Activated T-helper 2 cell treated with anti-CD3 and anti-CD28 coated beads, Interferon-gamma antibody, Interleukin-2, Interleukin-4, amounts not matched to agents 10 μg/mL and 5 μg/mL and 100 μg/mL, durations not matched to agents 14 hours and 24 hours and 36 hours (primary cell): ENCODE results near the gene MAEA. TPM values are rescaled to one million over a fixed set of nuclear protein-coding genes. Genes with fewer than 3 reads are reported as not detected.

Experiments
- DNase-seq: peaks from one replicate; pipeline ENCODE4 v3.0.0; 2021; ENCODE audit warnings: low spot score
- H3K27ac Mint-ChIP-seq: one replicate; pipeline ENCODE4 v1.8.0; 2021; ENCODE audit warnings: mixed read lengths
- H3K27me3 Mint-ChIP-seq: one replicate; pipeline ENCODE4 v1.8.0; 2021; ENCODE audit warnings: low read depth, mixed read lengths
- H3K36me3 Mint-ChIP-seq: one replicate; pipeline ENCODE4 v1.8.0; 2021; ENCODE audit warnings: low read depth, mixed read lengths
- H3K4me1 Mint-ChIP-seq: one replicate; pipeline ENCODE4 v1.8.0; 2021; ENCODE audit warnings: low read depth, mixed read lengths
- H3K4me3 Mint-ChIP-seq: one replicate; pipeline ENCODE4 v1.8.0; 2021; ENCODE audit warnings: low read depth, mild to moderate bottlenecking, moderate library complexity, mixed read lengths
- H3K9me3 Mint-ChIP-seq: one replicate; pipeline ENCODE4 v1.8.0; 2021; ENCODE audit warnings: mixed read lengths
- intact Hi-C: fragments of 100-400 bp; cut with micrococcal nuclease; formaldehyde crosslinking; loops from one replicate; pipeline ENCODE4 v1.15.1; 2023
- total RNA-seq: library from RNA; stranded (reverse); gene quantifications from 2 replicates; pipeline ENCODE4 v1.2.3, GENCODE V29; 2022

MAEA gene
- total RNA-seq, 1 donor from 2014 or later: 59.2 TPM

DNA sequence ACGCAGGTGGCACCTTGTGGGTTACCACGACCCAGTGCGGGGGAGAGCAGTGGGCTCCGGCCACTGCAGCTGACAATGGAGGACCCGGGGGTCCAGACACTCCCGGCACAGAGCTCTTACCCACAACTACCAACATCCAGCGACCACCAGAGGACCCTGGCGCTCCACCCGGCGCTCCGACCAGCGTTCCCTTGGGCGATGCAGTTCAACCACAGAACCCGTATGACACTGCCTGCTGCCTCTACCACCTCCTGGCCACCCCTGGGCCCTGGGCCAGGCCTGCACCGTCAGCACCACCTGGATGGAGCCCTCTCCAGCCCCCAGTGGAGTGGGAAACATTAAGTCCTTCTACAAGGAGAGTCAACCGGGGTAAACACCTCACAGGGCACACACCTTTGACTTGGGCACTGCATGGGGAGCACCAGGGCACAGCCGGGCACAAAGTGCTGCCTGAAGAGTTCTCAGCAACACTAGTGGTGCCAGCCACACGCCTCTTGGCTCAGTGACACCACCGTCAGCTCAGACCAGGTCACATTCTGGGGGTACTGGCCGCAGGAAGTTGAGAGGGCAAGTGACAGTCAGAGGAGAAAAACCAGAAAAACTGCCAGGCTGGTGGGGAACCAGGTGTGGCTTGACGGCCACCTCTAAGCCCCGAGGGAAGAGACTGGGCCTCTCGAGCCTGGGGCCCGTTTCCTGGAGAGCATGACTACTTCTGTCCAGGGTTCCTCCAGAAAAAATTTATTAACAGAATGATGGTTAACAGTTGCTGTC is 43.4 kb upstream of the MAEA start:
- intact Hi-C loops: loop anchor here (5.0 kb wide), 2 partner anchors 41 to 436 kb away; partner anchors contain the start of genes FAM53A and MAEA
- peak overlapping the region; percentile 89 for H3K27ac Mint-ChIP-seq

DNA sequence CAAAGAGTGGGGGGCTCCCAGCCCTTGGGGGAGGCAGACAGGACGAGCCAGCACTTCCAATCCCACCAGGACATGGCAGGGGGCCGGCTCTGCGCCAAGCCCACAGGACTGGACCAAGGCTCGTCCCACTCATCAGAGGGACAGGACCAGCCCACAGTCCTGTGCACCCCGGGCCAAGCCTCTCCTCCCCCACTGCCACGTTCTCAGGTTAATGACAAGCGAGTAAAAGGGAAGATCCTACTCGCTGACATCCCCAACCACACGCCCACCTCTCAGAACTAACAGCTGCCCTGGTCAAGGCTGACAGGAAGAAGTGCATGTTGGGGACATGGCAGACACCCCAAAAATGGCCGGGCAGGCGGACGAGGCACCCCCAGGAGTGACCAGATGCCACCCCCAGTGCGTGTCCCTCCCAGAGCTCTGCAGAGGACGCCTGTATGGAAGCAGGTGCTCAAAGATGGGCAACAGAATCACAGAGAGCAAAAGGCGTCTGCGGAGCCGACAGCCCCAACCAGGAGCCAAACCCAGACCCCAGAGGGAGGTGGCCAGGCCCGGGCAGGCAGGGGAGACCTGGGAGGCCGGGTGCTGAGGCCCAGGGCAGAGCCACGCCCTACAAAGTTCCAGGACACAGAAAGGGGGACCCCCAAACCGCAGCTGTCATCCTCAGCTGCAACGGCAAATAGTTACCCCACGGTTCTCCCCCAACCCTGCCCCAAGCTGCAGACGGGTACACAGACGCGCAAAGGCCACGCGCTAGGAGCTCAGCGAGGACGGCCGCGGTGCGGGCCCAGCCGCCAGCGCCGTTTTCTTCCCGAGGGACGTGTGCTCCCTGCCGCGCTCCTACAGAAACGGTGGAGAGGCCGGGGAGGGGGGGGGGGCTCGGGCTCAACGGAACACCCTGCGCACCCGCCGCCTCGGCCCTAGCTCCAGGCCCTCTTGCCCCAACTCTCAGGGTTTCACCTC is 42.5 kb upstream of the MAEA start:
- peak overlapping the region; percentile 91 for H3K4me3 Mint-ChIP-seq
- H3K27ac Mint-ChIP-seq: peak overlapping the region; percentile 89
- H3K9me3 Mint-ChIP-seq: peaks cover 16% of the 10 kb centered on the region
- H3K36me3 Mint-ChIP-seq: peaks cover 43% of the 10 kb centered on the region
- DNase-seq: no peak
- peaks cover 26% of the 10 kb centered on the region for H3K4me1 Mint-ChIP-seq
- intact Hi-C loops: loop anchor here (1.0 to 5.0 kb wide), 3 partner anchors 40 to 435 kb away; partner anchors contain the start of genes FAM53A and MAEA
- no peaks in the 10 kb centered on the region for H3K27me3 Mint-ChIP-seq

More for the DNA sequence above, 43.4 kb upstream of the MAEA start:
- no peak for DNase-seq
- Mint-ChIP-seq H3K36me3 (peaks cover 35% of the 10 kb centered on the region), H3K4me1 (peaks cover 26% of the 10 kb centered on the region), H3K4me3 (peak overlapping the region; percentile 91), H3K9me3 (peaks cover 10% of the 10 kb centered on the region), H3K27me3 (no peaks in the 10 kb centered on the region)

DNA sequence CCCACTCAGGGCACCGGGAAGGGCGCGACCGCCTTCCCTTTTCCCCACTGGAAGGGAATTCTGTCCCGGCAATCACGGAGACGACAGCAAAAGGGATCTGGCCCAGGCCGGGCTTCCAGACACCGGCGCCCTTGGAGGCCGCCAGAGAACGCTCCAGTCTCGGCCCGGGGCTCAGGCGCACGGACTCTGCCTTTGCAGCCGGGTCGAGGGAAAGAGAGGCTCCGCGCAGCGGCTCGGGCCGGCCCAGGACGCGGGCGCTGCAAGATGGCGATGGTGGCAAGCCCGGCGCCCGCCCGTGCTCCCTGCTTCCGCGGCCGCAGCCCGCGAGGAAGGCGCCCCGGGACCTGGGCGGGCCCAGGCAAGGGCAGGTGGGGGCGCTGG is 41.8 kb upstream of the MAEA start:
- Mint-ChIP-seq H3K4me3 (peak overlapping the region; percentile 91), H3K4me1 (peaks cover 23% of the 10 kb centered on the region)
- intact Hi-C loops: loop anchor here (1.0 to 5.0 kb wide), 6 partner anchors 19 to 434 kb away; partner anchors contain the start of genes FAM53A and MAEA

DNA sequence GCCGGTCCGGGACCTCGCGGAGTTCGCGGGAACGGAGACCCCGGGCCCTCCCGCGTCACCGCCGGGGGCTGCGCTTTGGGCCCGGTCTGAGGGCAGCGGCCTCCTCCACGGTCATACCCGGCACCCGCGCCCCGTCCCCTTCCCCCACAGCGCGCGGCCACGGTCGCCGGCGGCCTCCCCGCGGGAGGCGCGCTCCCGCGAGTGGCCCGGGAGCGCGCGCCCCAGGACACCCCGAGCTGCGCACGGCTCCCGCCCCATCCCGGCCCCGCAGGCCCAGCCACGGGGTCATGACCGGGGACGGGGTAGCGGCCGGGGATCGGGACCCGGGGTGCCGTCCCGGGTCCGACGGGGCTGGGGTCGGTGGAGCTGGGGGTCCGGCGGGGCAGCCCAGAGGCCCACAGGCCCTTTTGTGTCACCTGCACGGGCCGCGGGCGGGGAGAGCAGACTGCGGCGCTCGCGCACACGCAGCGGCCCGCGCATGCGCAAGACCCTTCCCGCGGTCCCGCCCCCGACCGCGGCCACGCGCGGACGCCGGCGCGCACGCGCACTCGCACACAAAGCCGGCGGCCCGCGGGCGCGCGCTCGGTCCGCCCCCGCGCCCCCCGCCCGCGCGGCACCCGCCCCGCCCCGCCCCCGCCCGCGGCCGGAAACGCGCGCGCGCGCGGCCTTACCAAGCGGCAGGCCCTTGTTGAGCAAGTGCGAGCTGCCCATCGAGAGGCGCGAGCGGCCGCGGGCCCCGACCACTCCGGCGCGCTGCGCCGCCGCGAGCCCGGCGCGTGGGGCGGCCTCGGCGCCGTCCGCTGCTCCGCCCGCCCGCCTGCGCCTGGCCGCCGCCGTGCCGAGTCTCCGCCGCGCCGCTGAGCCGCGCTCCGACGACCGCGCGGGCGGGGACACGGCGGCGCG is 41.2 kb upstream of the MAEA start, which contains the start of gene CTBP1:
CTBP1 (minus strand) TSS at position 886 of the 903 bp plus-strand sequence. CDS start 7,799 bp downstream, outside the sequence.
- Mint-ChIP-seq H3K27me3 (no peaks in the 10 kb centered on the region), H3K36me3 (peaks cover 52% of the 10 kb centered on the region), H3K4me3 (peak within 1 kb of the TSS; percentile 91), H3K4me1 (peaks cover 26% of the 10 kb centered on the region), H3K9me3 (peaks cover 26% of the 10 kb centered on the region), H3K27ac (peak within 1 kb of the TSS; percentile 96)
- intact Hi-C loops: loop anchor here (1.0 to 5.0 kb wide), 5 partner anchors 18 to 434 kb away; partner anchors contain the start of genes FAM53A and MAEA
- DNase-seq: peak; percentile 84

More for the DNA sequence above, 41.8 kb upstream of the MAEA start:
- peaks cover 46% of the 10 kb centered on the region for H3K36me3 Mint-ChIP-seq
- H3K27ac Mint-ChIP-seq: peak overlapping the region; percentile 89
- H3K9me3 Mint-ChIP-seq: peaks cover 20% of the 10 kb centered on the region
- no peak for DNase-seq
- H3K27me3 Mint-ChIP-seq: no peaks in the 10 kb centered on the region

DNA sequence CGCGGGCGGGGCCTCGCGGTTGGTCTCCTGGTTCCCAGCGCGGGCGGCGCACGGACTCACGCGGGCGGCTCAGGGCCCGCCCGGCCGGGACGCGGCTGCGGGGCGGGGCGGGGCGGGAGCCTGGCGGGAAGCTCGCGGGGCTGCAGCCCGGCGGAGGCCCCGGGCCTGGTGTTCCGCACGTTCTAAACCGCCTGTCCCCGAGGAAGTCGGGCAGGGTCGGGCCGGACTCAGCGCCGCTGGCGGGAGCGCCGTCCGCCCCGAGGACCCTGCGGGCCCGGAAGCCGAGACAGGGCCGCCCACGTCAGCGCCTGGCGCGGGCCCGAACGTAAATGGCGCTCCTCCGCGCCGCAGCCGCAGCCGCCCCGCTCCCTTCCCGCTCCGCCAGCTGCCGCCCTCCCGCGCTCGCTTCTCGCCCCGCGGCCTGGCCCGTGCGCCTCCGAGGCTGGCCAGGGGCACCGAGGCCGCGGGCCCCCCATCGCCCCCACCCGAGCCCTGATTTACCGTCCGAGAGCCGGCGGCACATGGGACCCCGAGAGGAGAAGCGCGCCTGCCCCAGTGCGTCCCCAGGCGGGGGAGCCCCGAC is 40.5 kb upstream of the MAEA start:
- intact Hi-C loops: loop anchor here (2.0 to 5.0 kb wide), 3 partner anchors 18 to 433 kb away; partner anchors contain the start of genes FAM53A and MAEA
- peaks cover 58% of the 10 kb centered on the region for H3K36me3 Mint-ChIP-seq
- peak overlapping the region; percentile 96 for H3K27ac Mint-ChIP-seq
- DNase-seq: peak; percentile 83
- peaks cover 33% of the 10 kb centered on the region for H3K9me3 Mint-ChIP-seq
- H3K4me1 Mint-ChIP-seq: peaks cover 29% of the 10 kb centered on the region
- no peaks in the 10 kb centered on the region for H3K27me3 Mint-ChIP-seq
- peak overlapping the region; percentile 87 for H3K4me3 Mint-ChIP-seq

DNA sequence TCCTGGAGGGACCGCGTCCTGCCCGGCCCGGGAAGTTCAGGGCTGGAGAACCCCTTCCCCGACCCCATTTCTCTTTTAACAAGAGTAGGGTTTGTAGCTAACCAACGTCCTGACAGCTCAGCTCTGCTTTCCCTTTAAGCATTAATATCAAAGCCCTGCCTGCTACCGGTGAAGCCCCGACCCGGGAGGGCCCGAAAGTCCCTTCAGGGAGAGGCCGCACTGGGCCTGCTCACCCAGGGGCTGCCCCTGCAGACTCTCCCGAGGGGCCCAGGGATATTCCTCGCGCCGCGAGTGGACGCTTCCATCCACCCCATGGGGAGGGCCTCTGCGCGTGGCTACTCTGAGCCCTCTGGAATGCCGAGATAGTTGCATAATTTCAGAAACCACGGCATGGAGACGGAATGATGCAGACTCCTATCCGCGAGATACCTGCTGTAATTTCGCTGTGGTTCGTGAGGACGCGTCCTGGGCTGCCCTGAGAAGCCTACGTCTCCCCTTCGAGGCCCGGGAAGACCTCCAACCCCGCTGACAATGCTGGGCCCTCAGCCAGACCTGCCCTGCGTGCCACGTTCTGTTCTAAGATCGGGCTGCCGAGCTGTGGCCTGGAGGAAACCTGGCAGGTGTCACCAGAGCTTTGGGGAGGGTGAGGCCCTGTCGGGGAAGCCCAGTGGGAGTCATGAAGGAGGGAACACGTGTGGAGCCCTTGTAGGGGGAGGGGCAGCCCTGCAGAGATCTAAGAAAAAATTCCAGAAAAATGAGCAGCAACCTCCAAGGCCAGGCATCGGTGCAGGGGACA is 39.8 kb upstream of the MAEA start:
- Mint-ChIP-seq H3K27me3 (no peaks in the 10 kb centered on the region), H3K36me3 (peaks cover 61% of the 10 kb centered on the region), H3K9me3 (peaks cover 40% of the 10 kb centered on the region), H3K27ac (peak overlapping the region; percentile 96), H3K4me1 (peaks cover 29% of the 10 kb centered on the region), H3K4me3 (peak overlapping the region; percentile 87)
- intact Hi-C loops: loop anchor here (2.0 to 5.0 kb wide), 3 partner anchors 17 to 432 kb away; partner anchors contain the start of genes FAM53A and MAEA
- DNase-seq: peak; percentile 51

DNA sequence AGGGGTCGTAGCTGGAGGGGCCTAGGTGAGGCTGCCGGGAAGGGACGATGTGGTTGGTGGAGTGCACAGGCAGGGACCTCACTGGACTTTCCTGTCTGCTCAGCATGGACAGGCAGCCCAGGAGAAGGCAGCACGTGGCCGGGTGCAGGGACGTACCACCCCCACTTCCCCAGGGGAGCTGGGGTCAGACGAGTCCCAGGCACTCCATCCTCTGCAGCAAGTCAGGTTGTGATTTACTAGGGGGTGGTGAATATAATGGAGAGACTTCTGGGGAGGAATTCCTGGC is 39.2 kb upstream of the MAEA start:
- Mint-ChIP-seq H3K9me3 (peaks cover 41% of the 10 kb centered on the region), H3K4me1 (peaks cover 29% of the 10 kb centered on the region), H3K27ac (peak overlapping the region; percentile 96), H3K27me3 (no peaks in the 10 kb centered on the region), H3K36me3 (peaks cover 61% of the 10 kb centered on the region), H3K4me3 (peak overlapping the region; percentile 87)
- intact Hi-C loops: no loop called here
- DNase-seq: no peak

DNA sequence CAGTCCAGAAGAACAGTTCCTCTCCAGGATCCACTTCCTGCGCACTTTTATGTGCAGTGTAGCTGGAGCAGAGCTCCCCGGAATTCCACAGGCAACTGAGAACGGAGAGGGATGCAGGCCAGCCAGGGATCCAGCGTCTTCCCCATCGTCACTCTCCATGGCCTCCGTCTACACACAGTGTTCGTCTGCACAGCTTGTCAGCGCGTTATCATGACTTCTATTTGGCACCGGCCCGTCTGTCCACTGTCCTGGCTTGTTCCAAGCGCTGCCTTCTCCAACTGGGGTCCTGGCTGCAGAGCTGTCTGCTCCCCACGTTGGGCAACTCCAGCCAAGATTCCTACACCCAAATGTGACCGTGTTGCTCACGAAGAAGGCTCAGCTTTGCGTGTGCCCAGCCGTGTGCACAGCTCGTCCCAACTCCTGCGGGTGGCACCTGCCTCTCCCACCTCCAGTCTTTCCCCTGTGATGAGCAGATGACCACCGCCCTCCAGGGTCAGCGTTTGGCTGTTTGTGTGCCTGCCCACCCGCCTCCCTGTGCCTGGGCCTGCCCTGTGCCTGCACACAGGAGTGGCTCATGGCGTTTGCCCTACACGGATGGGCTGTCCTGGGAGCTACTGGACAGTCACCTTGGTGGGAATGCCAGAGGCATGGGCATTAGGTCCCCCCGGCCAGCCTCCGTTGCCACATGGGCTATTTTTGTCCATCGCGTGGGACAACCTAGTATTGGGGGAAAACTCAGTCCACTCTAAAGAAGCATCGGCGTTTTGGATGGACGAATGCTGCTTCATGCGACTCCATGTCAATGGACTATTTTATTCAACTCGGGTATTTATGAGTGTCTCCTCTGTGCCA is 38.5 kb upstream of the MAEA start:
- peak overlapping the region; percentile 64 for H3K4me3 Mint-ChIP-seq
- H3K27ac Mint-ChIP-seq: peak overlapping the region; percentile 46
- peaks cover 33% of the 10 kb centered on the region for H3K4me1 Mint-ChIP-seq
- peaks cover 48% of the 10 kb centered on the region for H3K9me3 Mint-ChIP-seq
- intact Hi-C loops: no loop called here
- no peaks in the 10 kb centered on the region for H3K27me3 Mint-ChIP-seq
- H3K36me3 Mint-ChIP-seq: peaks cover 65% of the 10 kb centered on the region
- no peak for DNase-seq

DNA sequence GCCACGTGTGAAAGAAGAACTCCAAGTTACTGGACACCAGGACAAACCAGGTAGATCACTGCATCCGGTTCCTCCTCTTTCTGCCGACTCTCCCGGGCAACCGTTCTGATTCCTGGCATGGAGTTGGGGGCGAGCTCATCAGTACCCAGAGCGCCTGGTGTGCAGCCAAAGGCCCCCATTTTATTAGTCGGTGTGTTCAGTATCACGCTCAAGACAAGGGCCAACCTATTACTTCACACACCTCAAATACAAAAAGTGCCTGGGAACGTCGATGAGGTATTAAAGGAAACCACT is 38.0 kb upstream of the MAEA start:
- DNase-seq: no peak
- peaks cover 53% of the 10 kb centered on the region for H3K9me3 Mint-ChIP-seq
- intact Hi-C loops: no loop called here
- peaks cover 28% of the 10 kb centered on the region for H3K4me1 Mint-ChIP-seq
- no peaks in the 10 kb centered on the region for H3K27me3 Mint-ChIP-seq
- H3K4me3 Mint-ChIP-seq: peak overlapping the region; percentile 58
- no peak overlapping the region for H3K27ac Mint-ChIP-seq
- H3K36me3 Mint-ChIP-seq: peaks cover 64% of the 10 kb centered on the region

DNA sequence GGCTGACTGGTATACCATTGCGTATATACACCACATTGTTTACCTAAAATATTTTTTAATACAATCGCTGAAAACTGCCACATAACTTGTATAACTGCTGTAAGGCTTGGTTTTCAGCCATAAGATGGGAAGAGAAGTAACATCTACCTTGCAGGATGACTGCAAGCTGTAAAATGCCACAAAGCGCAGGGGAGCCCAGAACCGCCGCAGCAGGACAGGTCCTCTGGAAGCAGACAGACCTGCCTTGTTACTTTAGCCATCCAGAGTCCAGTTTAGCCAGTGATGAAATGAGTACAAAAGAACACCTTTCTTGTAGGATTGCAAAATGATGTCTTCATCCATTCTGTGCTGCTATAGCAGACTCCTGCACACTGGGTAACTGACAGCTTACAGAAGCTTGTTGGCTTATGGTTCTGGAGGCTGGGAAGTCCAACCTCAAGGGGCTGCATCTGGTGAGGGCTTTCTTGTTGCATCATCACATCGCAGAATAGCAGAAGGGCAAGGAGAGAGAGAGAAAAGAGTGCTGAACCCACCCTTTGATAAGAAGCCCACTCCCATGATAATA is 36.7 kb upstream of the MAEA start:
- DNase-seq: no peak
- Mint-ChIP-seq H3K27me3 (no peaks in the 10 kb centered on the region), H3K9me3 (peaks cover 65% of the 10 kb centered on the region), H3K4me1 (peaks cover 24% of the 10 kb centered on the region), H3K4me3 (no peak overlapping the region), H3K27ac (no peak overlapping the region), H3K36me3 (peaks cover 64% of the 10 kb centered on the region)
- intact Hi-C loops: no loop called here
